ENCODE data around the gene NYNRIN. TPM values are rescaled to one million over a fixed set of nuclear protein-coding genes. Genes with fewer than 3 reads are reported as not detected.
"Not testable (repeated sequence)": the region's sequence is repeated elsewhere in the genome, so short reads cannot be mapped to it uniquely, and the experiment has no call there.

The NYNRIN gene
- total and polyA plus RNA-seq, 9 donors, result 22.0 to 76.0 (median 54.6) TPM

DNA sequence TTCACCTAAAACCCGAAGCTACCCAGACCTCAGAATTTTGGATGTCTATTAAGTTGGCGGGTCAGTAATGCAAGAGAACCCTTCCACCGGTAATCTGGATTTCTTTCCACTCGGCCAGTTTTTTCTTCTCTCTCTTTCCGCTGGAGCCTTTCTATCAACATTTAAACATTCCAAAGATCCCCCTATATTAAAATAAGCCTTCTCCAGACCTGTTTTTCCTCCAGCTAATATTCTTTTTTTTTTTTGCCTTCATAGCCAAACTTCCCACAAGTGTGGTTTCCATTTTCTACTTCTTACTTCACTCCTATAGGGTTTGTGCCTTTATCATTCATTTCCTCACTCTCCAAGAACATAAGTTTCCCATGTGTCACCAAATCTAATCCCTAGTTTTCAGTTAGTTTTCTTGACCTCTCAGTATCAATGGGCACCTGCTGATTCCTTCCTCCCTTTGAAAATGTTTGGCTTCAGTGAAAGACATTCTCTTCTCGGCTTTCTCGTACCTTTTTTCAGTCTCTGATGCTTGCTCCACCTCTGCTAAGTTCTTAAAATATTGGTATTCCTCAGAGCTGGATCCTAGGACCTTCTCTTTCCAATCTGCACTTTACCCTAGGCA, 44.4 kb downstream of the NYNRIN start:
- H3K9me3 ChIP-seq, result no peaks in the 10 kb centered on the region
- H3K36me3 ChIP-seq, result no peaks in the 10 kb centered on the region
- intact Hi-C loops (cut with DNase I), result loop anchor here in 1 of 4 donors (5.0 kb wide), 1 partner anchor 211 kb away; the partner anchor contains the start of genes GMPR2 and NEDD8
- TF ChIP-seq, protein P1, sequence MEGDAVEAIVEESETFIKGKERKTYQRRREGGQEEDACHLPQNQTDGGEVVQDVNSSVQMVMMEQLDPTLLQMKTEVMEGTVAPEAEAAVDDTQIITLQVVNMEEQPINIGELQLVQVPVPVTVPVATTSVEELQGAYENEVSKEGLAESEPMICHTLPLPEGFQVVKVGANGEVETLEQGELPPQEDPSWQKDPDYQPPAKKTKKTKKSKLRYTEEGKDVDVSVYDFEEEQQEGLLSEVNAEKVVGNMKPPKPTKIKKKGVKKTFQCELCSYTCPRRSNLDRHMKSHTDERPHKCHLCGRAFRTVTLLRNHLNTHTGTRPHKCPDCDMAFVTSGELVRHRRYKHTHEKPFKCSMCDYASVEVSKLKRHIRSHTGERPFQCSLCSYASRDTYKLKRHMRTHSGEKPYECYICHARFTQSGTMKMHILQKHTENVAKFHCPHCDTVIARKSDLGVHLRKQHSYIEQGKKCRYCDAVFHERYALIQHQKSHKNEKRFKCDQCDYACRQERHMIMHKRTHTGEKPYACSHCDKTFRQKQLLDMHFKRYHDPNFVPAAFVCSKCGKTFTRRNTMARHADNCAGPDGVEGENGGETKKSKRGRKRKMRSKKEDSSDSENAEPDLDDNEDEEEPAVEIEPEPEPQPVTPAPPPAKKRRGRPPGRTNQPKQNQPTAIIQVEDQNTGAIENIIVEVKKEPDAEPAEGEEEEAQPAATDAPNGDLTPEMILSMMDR (IDR thresholded peaks at IDR 0.05), result no peak
- no peak for TF ChIP-seq POLR2A (IDR thresholded peaks at IDR 0.05)
- TF ChIP-seq EP300 (IDR thresholded peaks at IDR 0.05), result no peak
- peak overlapping the region; percentile 61 to 95 for H3K27ac ChIP-seq
- WGBS, 3 donors, result 3 to 5% (median 4%) methylated on average over 6 to 7 of the region's 7 CpGs
- peaks cover 3% of the 10 kb centered on the region for H3K4me1 ChIP-seq (ENCODE audit: insufficient read depth)
- peak overlapping the region; percentile 48 for H3K4me3 ChIP-seq
- no peak for DNase-seq
- H3K27me3 ChIP-seq, result no peaks in the 10 kb centered on the region

GRCh38 chr14:24450828-24451227, 52.0 kb downstream of the NYNRIN start:
- H3K27ac ChIP-seq; H3K4me1 ChIP-seq (ENCODE audit: insufficient read depth); H3K4me3 ChIP-seq; H3K9me3 ChIP-seq; H3K36me3 ChIP-seq; DNase-seq; H3K27me3 ChIP-seq; intact Hi-C loops (cut with DNase I): not testable (repeated sequence)
- WGBS, 3 donors, result 89 to 95% (median 90%) methylated on average over 2 of the region's 2 CpGs

GRCh38 chr14:24456980-24457379, 58.2 kb downstream of the NYNRIN start:
- Histone ChIP-seq H3K27ac (no peak overlapping the region), H3K9me3 (no peaks in the 10 kb centered on the region), H3K27me3 (no peaks in the 10 kb centered on the region), H3K4me3 (no peak overlapping the region), H3K4me1 (ENCODE audit: insufficient read depth) (no peaks in the 10 kb centered on the region), H3K36me3 (no peaks in the 10 kb centered on the region)
- intact Hi-C loops (cut with DNase I), result no loop called here
- DNase-seq, result no peak
- TF ChIP-seq, protein P1 (IDR thresholded peaks at IDR 0.05), result no peak
- TF ChIP-seq EP300 (IDR thresholded peaks at IDR 0.05) (no peak), POLR2A (IDR thresholded peaks at IDR 0.05) (no peak)

- intact Hi-C loops (cut with DNase I), result no loop called here
- no peak for DNase-seq
- whole genome bisulfite sequencing, 3 donors, result 78 to 92% (median 81%) methylated on average over 1 of the region's 1 CpG
- no peaks in the 10 kb centered on the region for H3K4me1 ChIP-seq (ENCODE audit: insufficient read depth)
- TF ChIP-seq, protein P1 (IDR thresholded peaks at IDR 0.05), result no peak
- TF ChIP-seq POLR2A (IDR thresholded peaks at IDR 0.05) (no peak), EP300 (IDR thresholded peaks at IDR 0.05) (no peak)
- H3K27me3 ChIP-seq, result no peaks in the 10 kb centered on the region
- no peaks in the 10 kb centered on the region for H3K9me3 ChIP-seq
- H3K4me3 ChIP-seq, result no peak overlapping the region
- H3K27ac ChIP-seq, result no peak overlapping the region
- no peaks in the 10 kb centered on the region for H3K36me3 ChIP-seq
Observed at GRCh38 chr14:24458736-24459135, 59.9 kb downstream of the NYNRIN start.

DNA sequence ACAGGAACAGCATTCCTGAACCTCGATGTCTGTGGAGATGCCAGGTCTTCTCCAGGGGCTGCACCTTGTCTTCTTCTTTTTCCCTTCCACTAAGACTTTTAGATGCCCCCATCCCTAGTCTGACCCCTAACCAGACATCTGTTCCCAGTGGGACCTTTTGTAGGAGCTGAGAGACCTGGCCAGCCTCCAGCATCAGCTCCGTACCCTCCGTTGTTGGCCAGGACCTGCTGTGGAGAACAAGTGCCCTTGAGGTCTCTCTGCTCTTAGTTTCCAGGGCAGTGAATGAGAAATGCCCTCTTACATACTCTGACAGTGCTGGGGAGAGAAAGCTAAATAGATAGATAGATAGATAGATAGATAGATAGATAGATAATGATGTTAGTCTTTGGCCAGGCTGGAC, 60.5 kb downstream of the NYNRIN start:
- DNase-seq, result no peak
- no peaks in the 10 kb centered on the region for H3K36me3 ChIP-seq
- no peak for TF ChIP-seq POLR2A (IDR thresholded peaks at IDR 0.05)
- no peak for TF ChIP-seq EP300 (IDR thresholded peaks at IDR 0.05)
- TF ChIP-seq, protein P1 (IDR thresholded peaks at IDR 0.05), result no peak
- no peaks in the 10 kb centered on the region for H3K27me3 ChIP-seq
- no peaks in the 10 kb centered on the region for H3K9me3 ChIP-seq
- no peak overlapping the region for H3K4me3 ChIP-seq
- H3K27ac ChIP-seq, result no peak overlapping the region
- WGBS, 3 donors, result 76 to 85% (median 82%) methylated on average over 3 of the region's 3 CpGs
- intact Hi-C loops (cut with DNase I), result no loop called here
- H3K4me1 ChIP-seq (ENCODE audit: insufficient read depth), result no peaks in the 10 kb centered on the region

Measured in ovary (tissue), 9 donors.